OCI-LY1 (cell line): ENCODE measurements around the gene NARF.

Experiments used
- H2AFZ ChIP-seq: fragments of 200-600 bp; sonication (generic), shearing (Covaris generic); 2 replicates; pipeline ENCODE4 v1.6.0; 2014; ENCODE audit warnings: antibody characterized with exemption, mild to moderate bottlenecking, low read length
- H3F3A ChIP-seq: fragments of 200-600 bp; sonication (generic), shearing (Covaris generic); 2 replicates; pipeline ENCODE4 v1.6.0; 2014; ENCODE audit warnings: mild to moderate bottlenecking, antibody characterized with exemption, low read length, moderate library complexity; ENCODE audit not compliant: insufficient read depth
- H3K27ac ChIP-seq: fragments of 200-600 bp; sonication (generic); 2 replicates; pipeline ENCODE4 v1.5.1; 2014; ENCODE audit warnings: low read length, mixed run types, mild to moderate bottlenecking, low read depth; ENCODE audit not compliant: poor library complexity, severe bottlenecking
- H3K27me3 ChIP-seq: fragments of 200-600 bp; sonication (generic); 2 replicates; pipeline ENCODE4 v1.6.0; 2014; ENCODE audit warnings: antibody characterized with exemption, mild to moderate bottlenecking, low read length, moderate library complexity; ENCODE audit not compliant: insufficient read depth
- H3K36me3 ChIP-seq: fragments of 200-600 bp; sonication (generic); 2 replicates; pipeline ENCODE4 v1.6.1; 2014; ENCODE audit warnings: mild to moderate bottlenecking, antibody characterized with exemption, low read length, moderate library complexity, mixed read lengths; ENCODE audit not compliant: insufficient read depth
- H3K4me1 ChIP-seq: fragments of 200-600 bp; sonication (generic); 2 replicates; pipeline ENCODE4 v1.5.1; 2014; ENCODE audit warnings: mild to moderate bottlenecking, low read length, moderate library complexity; ENCODE audit not compliant: insufficient read depth, severe bottlenecking
- H3K4me2 ChIP-seq: fragments of 200-600 bp; sonication (generic), shearing (Covaris generic); 2 replicates; pipeline ENCODE4 v1.6.1; 2014; ENCODE audit warnings: low read length
- H3K4me3 ChIP-seq: fragments of 200-600 bp; sonication (generic); 2 replicates; pipeline ENCODE4 v1.5.1; 2014; ENCODE audit warnings: low read length, low read depth, mild to moderate bottlenecking, mixed read lengths; ENCODE audit not compliant: poor library complexity, severe bottlenecking
- H3K79me2 ChIP-seq: fragments of 200-600 bp; shearing (Covaris generic); 2 replicates; pipeline ENCODE4 v1.6.1; 2016; ENCODE audit warnings: mixed run types, low read length, mixed read lengths; ENCODE audit not compliant: insufficient read depth
- H3K9ac ChIP-seq: fragments of 200-600 bp; sonication (generic), shearing (Covaris generic); 2 replicates; pipeline ENCODE4 v1.6.1; 2014; ENCODE audit warnings: mild to moderate bottlenecking, low read length, mixed read lengths
- H3K9me2 ChIP-seq: fragments of 200-600 bp; sonication (generic), shearing (Covaris generic); 2 replicates; pipeline ENCODE4 v1.6.1; 2014; ENCODE audit warnings: low read depth, mild to moderate bottlenecking, low read length, mixed read lengths
- H3K9me3 ChIP-seq: fragments of 200-600 bp; shearing (Covaris generic); 2 replicates; pipeline ENCODE4 v1.6.1; 2014; ENCODE audit warnings: low read length, mixed read lengths
- H4K20me1 ChIP-seq: fragments of 200-600 bp; sonication (generic), shearing (Covaris generic); 2 replicates; pipeline ENCODE4 v1.6.0; 2016; ENCODE audit warnings: mild to moderate bottlenecking, low read length; ENCODE audit not compliant: insufficient read depth
- EZH2 ChIP-seq: fragments of 200-600 bp; sonication (generic), shearing (Covaris generic); IDR thresholded peaks from 2 replicates; pipeline ENCODE4 v1.8.0; 2017; ENCODE audit warnings: borderline replicate concordance, mixed run types, mild to moderate bottlenecking, antibody characterized with exemption, low read length, moderate library complexity, mixed read lengths
- TF ChIP-seq, protein P1 (sequence below): fragments of 200-600 bp; sonication (generic), shearing (Covaris generic); IDR thresholded peaks from 2 replicates; pipeline ENCODE4 v1.5.1; 2017; ENCODE audit warnings: mild to moderate bottlenecking, antibody characterized with exemption, low read length, moderate library complexity, mixed read lengths

NARF gene

DNA sequence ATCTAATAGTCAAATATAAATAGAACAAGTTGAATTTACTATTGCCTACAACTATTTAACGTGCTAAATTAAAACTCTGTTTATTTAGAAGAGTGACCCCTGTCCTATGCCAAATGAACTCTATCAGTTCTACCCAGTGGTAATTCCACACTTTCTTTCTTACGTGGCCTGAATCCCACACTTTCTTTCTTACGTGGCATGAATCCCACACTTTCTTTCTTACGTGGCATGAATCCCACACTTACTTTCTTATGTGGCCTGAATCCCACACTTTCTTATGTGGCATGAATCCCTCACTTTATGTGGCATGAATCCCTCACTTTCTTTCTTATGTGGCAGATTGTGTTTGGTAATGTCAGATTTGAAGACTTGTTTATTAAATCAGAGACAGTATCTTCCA lies 67.2 kb downstream of the NARF start:
- Histone ChIP-seq H3K4me1 (peaks cover 70% of the 10 kb centered on the region), H3K9me3 (no peaks in the 10 kb centered on the region), H3K27me3 (no peaks in the 10 kb centered on the region), H2AFZ (no peak overlapping the region), H3K27ac (no peak overlapping the region), H3K79me2 (peaks cover 99% of the 10 kb centered on the region), H4K20me1 (peaks cover 4% of the 10 kb centered on the region; the same call in 1 of the 2 replicates), H3K36me3 (peaks cover 15% of the 10 kb centered on the region; the same call in 1 of the 2 replicates), H3K4me3 (no peak overlapping the region), H3F3A (no peaks in the 10 kb centered on the region), H3K9me2 (no peaks in the 10 kb centered on the region), H3K4me2 (no peak overlapping the region), H3K9ac (no peak overlapping the region)
- TF ChIP-seq EZH2, result no peak
- TF ChIP-seq, protein P1, sequence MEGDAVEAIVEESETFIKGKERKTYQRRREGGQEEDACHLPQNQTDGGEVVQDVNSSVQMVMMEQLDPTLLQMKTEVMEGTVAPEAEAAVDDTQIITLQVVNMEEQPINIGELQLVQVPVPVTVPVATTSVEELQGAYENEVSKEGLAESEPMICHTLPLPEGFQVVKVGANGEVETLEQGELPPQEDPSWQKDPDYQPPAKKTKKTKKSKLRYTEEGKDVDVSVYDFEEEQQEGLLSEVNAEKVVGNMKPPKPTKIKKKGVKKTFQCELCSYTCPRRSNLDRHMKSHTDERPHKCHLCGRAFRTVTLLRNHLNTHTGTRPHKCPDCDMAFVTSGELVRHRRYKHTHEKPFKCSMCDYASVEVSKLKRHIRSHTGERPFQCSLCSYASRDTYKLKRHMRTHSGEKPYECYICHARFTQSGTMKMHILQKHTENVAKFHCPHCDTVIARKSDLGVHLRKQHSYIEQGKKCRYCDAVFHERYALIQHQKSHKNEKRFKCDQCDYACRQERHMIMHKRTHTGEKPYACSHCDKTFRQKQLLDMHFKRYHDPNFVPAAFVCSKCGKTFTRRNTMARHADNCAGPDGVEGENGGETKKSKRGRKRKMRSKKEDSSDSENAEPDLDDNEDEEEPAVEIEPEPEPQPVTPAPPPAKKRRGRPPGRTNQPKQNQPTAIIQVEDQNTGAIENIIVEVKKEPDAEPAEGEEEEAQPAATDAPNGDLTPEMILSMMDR, result no peak

DNA sequence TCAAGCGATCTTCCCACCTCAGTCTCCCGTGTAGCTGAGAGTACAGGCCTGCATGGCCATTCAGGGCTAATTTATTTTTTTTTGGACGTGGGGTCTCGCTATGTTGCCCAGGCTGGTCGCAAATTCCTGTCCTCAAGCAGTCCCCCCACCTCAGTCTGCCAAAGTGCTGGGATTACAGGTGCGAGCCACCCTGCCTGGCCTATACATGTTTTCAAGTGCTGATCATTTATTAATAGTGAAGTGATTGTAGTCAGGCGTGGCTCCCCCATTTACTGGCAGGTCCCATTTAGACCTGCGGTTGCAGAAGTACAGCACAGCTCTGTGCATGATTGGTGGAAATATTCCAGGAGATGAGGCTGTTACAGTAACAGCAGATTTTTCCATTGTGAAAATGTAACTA lies 69.4 kb downstream of the NARF start:
- peak overlapping the region; percentile 51 for H3K27ac ChIP-seq
- H3K9me2 ChIP-seq, result no peaks in the 10 kb centered on the region
- peaks cover 19% of the 10 kb centered on the region; the same call in 1 of the 2 replicates for H3K36me3 ChIP-seq
- H3K9ac ChIP-seq, result no peak overlapping the region; the same call in 1 of the 2 replicates
- H3K4me1 ChIP-seq, result peaks cover 60% of the 10 kb centered on the region
- H3K79me2 ChIP-seq, result peaks cover 99% of the 10 kb centered on the region
- TF ChIP-seq EZH2, result no peak
- TF ChIP-seq, protein P1, result no peak
- peaks cover 7% of the 10 kb centered on the region; the same call in 1 of the 2 replicates for H4K20me1 ChIP-seq
- no peak overlapping the region for H3K4me3 ChIP-seq
- peak overlapping the region; percentile 16; the same call in 1 of the 2 replicates for H3K4me2 ChIP-seq
- no peaks in the 10 kb centered on the region for H3K9me3 ChIP-seq
- no peaks in the 10 kb centered on the region for H3K27me3 ChIP-seq
- no peak overlapping the region for H2AFZ ChIP-seq
- H3F3A ChIP-seq, result no peaks in the 10 kb centered on the region

DNA sequence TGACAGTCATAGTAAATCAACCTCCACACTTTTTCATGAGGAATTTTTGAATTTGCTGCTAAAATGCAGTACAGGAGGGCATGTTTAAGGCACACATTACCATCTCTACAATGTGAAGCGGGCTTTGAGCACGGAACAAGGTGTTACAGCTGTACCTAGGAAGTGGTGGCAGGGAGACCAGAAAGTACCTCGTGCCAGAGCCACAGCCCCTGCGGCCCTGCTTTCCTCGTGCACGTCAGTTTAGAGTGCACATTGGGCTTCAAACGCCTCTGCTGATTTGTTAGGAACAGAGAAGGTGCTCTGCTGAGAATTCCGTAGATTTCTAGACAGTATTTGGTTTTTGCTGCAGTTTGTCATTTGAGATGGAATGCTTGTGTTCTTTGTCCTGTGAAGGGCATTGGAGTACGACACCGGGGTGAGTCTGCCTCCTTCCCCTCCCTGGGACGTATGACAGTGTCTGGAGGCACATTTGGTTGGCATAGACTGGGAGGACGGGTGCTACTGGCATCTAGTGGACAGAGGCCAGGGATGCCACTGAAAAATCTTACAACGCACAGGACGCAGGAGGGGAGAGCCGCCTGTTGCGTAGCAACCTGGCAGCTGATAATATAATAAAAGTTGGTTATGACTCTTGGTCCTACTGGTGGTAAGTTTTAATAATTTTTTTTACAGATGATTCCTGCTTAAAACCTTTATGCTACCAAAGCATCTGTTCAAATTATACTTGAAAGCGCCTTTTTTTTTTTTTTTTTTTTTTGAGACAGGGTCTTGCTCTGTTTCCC lies 70.1 kb downstream of the NARF start:
- Histone ChIP-seq H4K20me1 (peaks cover 7% of the 10 kb centered on the region; the same call in 1 of the 2 replicates), H3K9me3 (no peaks in the 10 kb centered on the region), H3K9ac (no peak overlapping the region; the same call in 1 of the 2 replicates), H3K27ac (peak overlapping the region; percentile 51), H3K27me3 (no peaks in the 10 kb centered on the region), H3K36me3 (peaks cover 16% of the 10 kb centered on the region; the same call in 1 of the 2 replicates), H3K79me2 (peaks cover 99% of the 10 kb centered on the region), H3F3A (no peaks in the 10 kb centered on the region), H3K4me2 (peak overlapping the region; percentile 16; the same call in 1 of the 2 replicates), H3K4me3 (no peak overlapping the region), H3K9me2 (no peaks in the 10 kb centered on the region), H3K4me1 (peaks cover 59% of the 10 kb centered on the region), H2AFZ (no peak overlapping the region)
- TF ChIP-seq, protein P1, result peak; percentile 43
- no peak for TF ChIP-seq EZH2
